Ishikawa (cell line): ENCODE measurements around the gene RFC5.

Experiments
- CEBPB ChIP-seq: IDR thresholded peaks from 2 replicates; pipeline ENCODE4 v1.6.1; 2012
- EGR1 ChIP-seq: IDR thresholded peaks from 2 replicates; pipeline ENCODE4 v1.6.1; 2012
- EP300 ChIP-seq: IDR thresholded peaks from 2 replicates; pipeline ENCODE4 v1.6.1; 2012; ENCODE audit warnings: borderline replicate concordance
- MAX ChIP-seq: IDR thresholded peaks from 2 replicates; pipeline ENCODE4 v1.6.1; 2012
- RAD21 ChIP-seq: IDR thresholded peaks from 2 replicates; pipeline ENCODE4 v1.6.1; 2012; ENCODE audit warnings: low read depth
- REST ChIP-seq: IDR thresholded peaks from 2 replicates; pipeline ENCODE4 v1.6.1; 2012; ENCODE audit warnings: low read depth, mild to moderate bottlenecking
- TAF1 ChIP-seq: IDR thresholded peaks from 2 replicates; pipeline ENCODE4 v1.6.1; 2012; ENCODE audit warnings: low read depth, mild to moderate bottlenecking
- USF1 ChIP-seq: IDR thresholded peaks from 2 replicates; pipeline ENCODE4 v1.6.1; 2012
- YY1 ChIP-seq: IDR thresholded peaks from 2 replicates; pipeline ENCODE4 v1.6.1; 2012; ENCODE audit warnings: low read depth

GRCh38 chr12:117975006-117975405 is 41.5 kb upstream of the RFC5 start:
- no peak for TF ChIP-seq EGR1
- no peak for TF ChIP-seq REST
- TF ChIP-seq USF1, result no peak
- TF ChIP-seq MAX, result no peak
- TF ChIP-seq CEBPB, result no peak
- TF ChIP-seq RAD21, result no peak
- no peak for TF ChIP-seq EP300
- TF ChIP-seq TAF1, result no peak
- TF ChIP-seq YY1, result no peak
